ENCODE results near the gene DPF3. TPM values are rescaled to one million over a fixed set of nuclear protein-coding genes. Genes with fewer than 3 reads are reported as not detected.

DPF3 gene
- total and polyA plus RNA-seq, 9 of the 15 experiments (the other 6 are each of a cell fraction or from before 2014, with no cell fraction given) = 0.21 to 4.9 (median 1.2) TPM

DNA sequence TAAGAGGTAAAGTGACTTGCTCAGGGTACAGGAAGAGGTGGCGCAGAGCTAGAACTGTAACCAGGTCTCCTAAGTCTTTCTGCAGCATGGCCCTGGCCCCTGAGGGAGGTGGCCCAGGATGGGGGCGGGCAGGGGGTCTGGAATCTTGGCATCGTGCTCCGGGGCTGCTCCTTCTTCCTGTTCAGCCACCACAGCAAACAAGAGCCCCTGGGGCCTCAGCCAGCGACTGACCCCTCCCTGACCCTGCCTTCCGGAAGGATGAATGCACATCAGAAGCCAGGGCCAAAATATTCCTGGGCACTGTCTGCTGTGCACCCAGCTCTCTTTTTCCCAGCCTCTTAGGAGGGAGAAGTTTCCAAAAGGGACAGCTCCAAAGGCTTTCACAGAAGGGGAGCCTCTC is 242.8 kb downstream of the DPF3 start:
- Histone ChIP-seq H3K27me3 (ENCODE audit: control insufficient read depth in 2 of 2, insufficient read depth in 2 of 2, low read length in 2 of 2) (peaks cover 0 to 38% of the 10 kb centered on the region in 2 experiments; a peak in 3 of 5 replicates), H3K9me1 (ENCODE audit: control insufficient read depth, insufficient read depth, low read length) (no peaks in the 10 kb centered on the region), H2AFZ (ENCODE audit: low read depth, low read length) (no peak overlapping the region), H3K36me3 (ENCODE audit: control insufficient read depth, insufficient read depth, low read length) (no peaks in the 10 kb centered on the region), H3K9me3 (replicated peaks; ENCODE audit: control insufficient read depth, insufficient read depth, low read depth, low read length) (no peaks in the 10 kb centered on the region), H3K4me3 (no peak overlapping the region), H3K27ac (ENCODE audit: extremely low read depth, low read depth, low read length) (no peak overlapping the region), H3K9ac (ENCODE audit: insufficient read depth in 1 of 2, low read depth in 2 of 2, low read length in 2 of 2) (no peak overlapping the region), H3K4me2 (ENCODE audit: insufficient read depth, low read length) (no peak overlapping the region), H3K4me1 (replicated peaks in 1 of 2; ENCODE audit: control insufficient read depth in 2 of 2, insufficient read depth in 2 of 2, low read length in 2 of 2) (no peaks in the 10 kb centered on the region), H3K79me2 (ENCODE audit: control insufficient read depth, insufficient read depth, low read length) (no peaks in the 10 kb centered on the region), H4K20me1 (replicated peaks; ENCODE audit: control insufficient read depth, insufficient read depth, low read length) (no peaks in the 10 kb centered on the region)
- 0% methylated on average over 3 of the region's 6 CpGs for WGBS (ENCODE audit: insufficient coverage, low coverage, missing lambda C conversion rate)
- intact Hi-C loops (cut with micrococcal nuclease) (no loop called here), in situ Hi-C loops (cut with MboI) (no loop called here)
- BruUV-seq (replicated peaks) = no TSS peak
- ChIA-PET CTCF (ENCODE audit: low intra/inter-chr PET ratio) (no interaction called here), POLR2A (no interaction called here)
- no peak for FAIRE-seq
- no peak for DNase-seq (ENCODE audit: extremely low read depth in 1 of 4, low spot score in 3 of 4)
- ATAC-seq = no peak
- TF ChIP-seq RAD21 (CRISPR knock-in tag; conservative IDR thresholded peaks at IDR 0.05 in 1 of 2, IDR thresholded peaks at IDR 0.05 in 1 of 2) (no peak), ZNF507 (tag; conservative IDR thresholded peaks at IDR 0.05) (no peak), ERF (CRISPR knock-in tag; IDR thresholded peaks at IDR 0.05) (no peak), RBM39 (optimal IDR thresholded peaks at IDR 0.05; ENCODE audit: low read depth, low read length) (no peak), HNRNPL (IDR thresholded peaks at IDR 0.05; ENCODE audit: low read depth, low read length) (no peak), MIER1 (IDR thresholded peaks at IDR 0.05; ENCODE audit: low read depth) (no peak), CEBPB (tag; IDR thresholded peaks at IDR 0.05) (no peak), ZNF263 (CRISPR knock-in tag; IDR thresholded peaks at IDR 0.05; ENCODE audit: borderline replicate concordance) (no peak), ZBTB49 (CRISPR knock-in tag; IDR thresholded peaks at IDR 0.05; ENCODE audit: borderline replicate concordance) (no peak)
- TF ChIP-seq, protein P1, sequence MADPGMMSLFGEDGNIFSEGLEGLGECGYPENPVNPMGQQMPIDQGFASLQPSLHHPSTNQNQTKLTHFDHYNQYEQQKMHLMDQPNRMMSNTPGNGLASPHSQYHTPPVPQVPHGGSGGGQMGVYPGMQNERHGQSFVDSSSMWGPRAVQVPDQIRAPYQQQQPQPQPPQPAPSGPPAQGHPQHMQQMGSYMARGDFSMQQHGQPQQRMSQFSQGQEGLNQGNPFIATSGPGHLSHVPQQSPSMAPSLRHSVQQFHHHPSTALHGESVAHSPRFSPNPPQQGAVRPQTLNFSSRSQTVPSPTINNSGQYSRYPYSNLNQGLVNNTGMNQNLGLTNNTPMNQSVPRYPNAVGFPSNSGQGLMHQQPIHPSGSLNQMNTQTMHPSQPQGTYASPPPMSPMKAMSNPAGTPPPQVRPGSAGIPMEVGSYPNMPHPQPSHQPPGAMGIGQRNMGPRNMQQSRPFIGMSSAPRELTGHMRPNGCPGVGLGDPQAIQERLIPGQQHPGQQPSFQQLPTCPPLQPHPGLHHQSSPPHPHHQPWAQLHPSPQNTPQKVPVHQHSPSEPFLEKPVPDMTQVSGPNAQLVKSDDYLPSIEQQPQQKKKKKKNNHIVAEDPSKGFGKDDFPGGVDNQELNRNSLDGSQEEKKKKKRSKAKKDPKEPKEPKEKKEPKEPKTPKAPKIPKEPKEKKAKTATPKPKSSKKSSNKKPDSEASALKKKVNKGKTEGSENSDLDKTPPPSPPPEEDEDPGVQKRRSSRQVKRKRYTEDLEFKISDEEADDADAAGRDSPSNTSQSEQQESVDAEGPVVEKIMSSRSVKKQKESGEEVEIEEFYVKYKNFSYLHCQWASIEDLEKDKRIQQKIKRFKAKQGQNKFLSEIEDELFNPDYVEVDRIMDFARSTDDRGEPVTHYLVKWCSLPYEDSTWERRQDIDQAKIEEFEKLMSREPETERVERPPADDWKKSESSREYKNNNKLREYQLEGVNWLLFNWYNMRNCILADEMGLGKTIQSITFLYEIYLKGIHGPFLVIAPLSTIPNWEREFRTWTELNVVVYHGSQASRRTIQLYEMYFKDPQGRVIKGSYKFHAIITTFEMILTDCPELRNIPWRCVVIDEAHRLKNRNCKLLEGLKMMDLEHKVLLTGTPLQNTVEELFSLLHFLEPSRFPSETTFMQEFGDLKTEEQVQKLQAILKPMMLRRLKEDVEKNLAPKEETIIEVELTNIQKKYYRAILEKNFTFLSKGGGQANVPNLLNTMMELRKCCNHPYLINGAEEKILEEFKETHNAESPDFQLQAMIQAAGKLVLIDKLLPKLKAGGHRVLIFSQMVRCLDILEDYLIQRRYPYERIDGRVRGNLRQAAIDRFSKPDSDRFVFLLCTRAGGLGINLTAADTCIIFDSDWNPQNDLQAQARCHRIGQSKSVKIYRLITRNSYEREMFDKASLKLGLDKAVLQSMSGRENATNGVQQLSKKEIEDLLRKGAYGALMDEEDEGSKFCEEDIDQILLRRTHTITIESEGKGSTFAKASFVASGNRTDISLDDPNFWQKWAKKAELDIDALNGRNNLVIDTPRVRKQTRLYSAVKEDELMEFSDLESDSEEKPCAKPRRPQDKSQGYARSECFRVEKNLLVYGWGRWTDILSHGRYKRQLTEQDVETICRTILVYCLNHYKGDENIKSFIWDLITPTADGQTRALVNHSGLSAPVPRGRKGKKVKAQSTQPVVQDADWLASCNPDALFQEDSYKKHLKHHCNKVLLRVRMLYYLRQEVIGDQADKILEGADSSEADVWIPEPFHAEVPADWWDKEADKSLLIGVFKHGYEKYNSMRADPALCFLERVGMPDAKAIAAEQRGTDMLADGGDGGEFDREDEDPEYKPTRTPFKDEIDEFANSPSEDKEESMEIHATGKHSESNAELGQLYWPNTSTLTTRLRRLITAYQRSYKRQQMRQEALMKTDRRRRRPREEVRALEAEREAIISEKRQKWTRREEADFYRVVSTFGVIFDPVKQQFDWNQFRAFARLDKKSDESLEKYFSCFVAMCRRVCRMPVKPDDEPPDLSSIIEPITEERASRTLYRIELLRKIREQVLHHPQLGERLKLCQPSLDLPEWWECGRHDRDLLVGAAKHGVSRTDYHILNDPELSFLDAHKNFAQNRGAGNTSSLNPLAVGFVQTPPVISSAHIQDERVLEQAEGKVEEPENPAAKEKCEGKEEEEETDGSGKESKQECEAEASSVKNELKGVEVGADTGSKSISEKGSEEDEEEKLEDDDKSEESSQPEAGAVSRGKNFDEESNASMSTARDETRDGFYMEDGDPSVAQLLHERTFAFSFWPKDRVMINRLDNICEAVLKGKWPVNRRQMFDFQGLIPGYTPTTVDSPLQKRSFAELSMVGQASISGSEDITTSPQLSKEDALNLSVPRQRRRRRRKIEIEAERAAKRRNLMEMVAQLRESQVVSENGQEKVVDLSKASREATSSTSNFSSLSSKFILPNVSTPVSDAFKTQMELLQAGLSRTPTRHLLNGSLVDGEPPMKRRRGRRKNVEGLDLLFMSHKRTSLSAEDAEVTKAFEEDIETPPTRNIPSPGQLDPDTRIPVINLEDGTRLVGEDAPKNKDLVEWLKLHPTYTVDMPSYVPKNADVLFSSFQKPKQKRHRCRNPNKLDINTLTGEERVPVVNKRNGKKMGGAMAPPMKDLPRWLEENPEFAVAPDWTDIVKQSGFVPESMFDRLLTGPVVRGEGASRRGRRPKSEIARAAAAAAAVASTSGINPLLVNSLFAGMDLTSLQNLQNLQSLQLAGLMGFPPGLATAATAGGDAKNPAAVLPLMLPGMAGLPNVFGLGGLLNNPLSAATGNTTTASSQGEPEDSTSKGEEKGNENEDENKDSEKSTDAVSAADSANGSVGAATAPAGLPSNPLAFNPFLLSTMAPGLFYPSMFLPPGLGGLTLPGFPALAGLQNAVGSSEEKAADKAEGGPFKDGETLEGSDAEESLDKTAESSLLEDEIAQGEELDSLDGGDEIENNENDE (IDR thresholded peaks at IDR 0.05; ENCODE audit: low read depth, low read length) = no peak

All from K562 (cell line).